ENCODE results near the gene SAMD5. TPM values are rescaled to one million over a fixed set of nuclear protein-coding genes. Genes with fewer than 3 reads are reported as not detected.

The SAMD5 gene
- total RNA-seq, 2 experiments from 2014 or later: not detected

DNA sequence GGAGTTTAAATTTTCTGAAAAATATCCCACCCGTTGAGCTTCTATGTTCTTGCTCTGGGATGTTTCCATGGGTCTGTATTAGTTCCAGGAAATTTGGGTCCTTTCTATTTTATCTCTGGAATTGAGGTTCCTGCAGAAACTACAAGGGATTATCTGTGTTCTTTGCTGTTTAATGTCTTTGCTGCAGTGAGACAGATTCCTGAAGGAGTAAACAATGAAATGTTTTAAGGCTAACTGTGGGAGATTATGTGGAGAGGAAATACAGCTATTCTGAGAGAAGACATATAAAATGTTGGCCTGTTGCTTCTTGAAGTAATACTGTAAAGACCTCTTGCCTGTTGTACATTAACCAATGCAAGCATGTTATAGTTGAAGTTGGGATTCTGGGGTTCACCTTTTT, 43.5 kb downstream of the SAMD5 start:
- H3K36me3 Mint-ChIP-seq (ENCODE audit: low read depth): no peaks in the 10 kb centered on the region
- POLR2A ChIA-PET: no interaction called here

GRCh38 chr6:147553099-147553498, 44.6 kb downstream of the SAMD5 start:
- no peak overlapping the region for H3K27ac Mint-ChIP-seq
- ChIA-PET POLR2A (no interaction called here), CTCF (no interaction called here)
- H3K4me1 Mint-ChIP-seq (ENCODE audit: low read depth): no peaks in the 10 kb centered on the region
- H3K36me3 Mint-ChIP-seq (ENCODE audit: low read depth): no peaks in the 10 kb centered on the region
- no peaks in the 10 kb centered on the region for H3K27me3 Mint-ChIP-seq (ENCODE audit: low read depth)
- H3K4me3 Mint-ChIP-seq: no peak overlapping the region
- DNase-seq (no peak), ATAC-seq (no peak)
- H3K9me3 Mint-ChIP-seq (ENCODE audit: insufficient read depth): no peaks in the 10 kb centered on the region

More for the DNA sequence above, 43.5 kb downstream of the SAMD5 start:
- H3K4me1 Mint-ChIP-seq (ENCODE audit: low read depth): no peaks in the 10 kb centered on the region
- no peaks in the 10 kb centered on the region for H3K27me3 Mint-ChIP-seq (ENCODE audit: low read depth)
- H3K4me3 Mint-ChIP-seq: no peak overlapping the region
- ATAC-seq: no peak
- CTCF ChIA-PET: no interaction called here
- DNase-seq: no peak
- H3K27ac Mint-ChIP-seq: no peak overlapping the region
- no peaks in the 10 kb centered on the region for H3K9me3 Mint-ChIP-seq (ENCODE audit: insufficient read depth)

DNA sequence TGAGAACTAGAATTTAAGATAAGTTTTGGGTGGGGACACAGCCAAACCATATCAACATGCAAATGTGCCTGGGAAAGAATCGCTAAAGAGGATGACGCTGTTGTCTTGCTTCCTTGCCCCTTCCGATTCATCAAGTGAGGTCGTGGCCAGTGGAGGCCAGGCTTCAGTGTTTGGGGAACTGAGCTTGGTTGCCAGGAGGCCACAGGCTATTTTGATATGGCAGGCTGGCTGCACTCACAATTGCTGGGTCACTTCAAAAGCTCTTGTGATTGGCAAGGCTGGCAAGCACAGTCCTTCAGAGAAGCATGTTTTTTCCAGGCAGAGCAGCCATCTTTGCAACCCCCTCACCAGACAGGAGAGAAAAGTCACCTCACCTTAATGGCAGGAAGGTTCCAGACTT, 45.8 kb downstream of the SAMD5 start:
- no peaks in the 10 kb centered on the region for H3K36me3 Mint-ChIP-seq (ENCODE audit: low read depth)
- H3K4me1 Mint-ChIP-seq (ENCODE audit: low read depth): no peaks in the 10 kb centered on the region
- H3K9me3 Mint-ChIP-seq (ENCODE audit: insufficient read depth): no peaks in the 10 kb centered on the region
- no peak overlapping the region for H3K27ac Mint-ChIP-seq
- ChIA-PET POLR2A (no interaction called here), CTCF (no interaction called here)
- H3K27me3 Mint-ChIP-seq (ENCODE audit: low read depth): no peaks in the 10 kb centered on the region
- H3K4me3 Mint-ChIP-seq: no peak overlapping the region
- DNase-seq (no peak), ATAC-seq (no peak)

DNA sequence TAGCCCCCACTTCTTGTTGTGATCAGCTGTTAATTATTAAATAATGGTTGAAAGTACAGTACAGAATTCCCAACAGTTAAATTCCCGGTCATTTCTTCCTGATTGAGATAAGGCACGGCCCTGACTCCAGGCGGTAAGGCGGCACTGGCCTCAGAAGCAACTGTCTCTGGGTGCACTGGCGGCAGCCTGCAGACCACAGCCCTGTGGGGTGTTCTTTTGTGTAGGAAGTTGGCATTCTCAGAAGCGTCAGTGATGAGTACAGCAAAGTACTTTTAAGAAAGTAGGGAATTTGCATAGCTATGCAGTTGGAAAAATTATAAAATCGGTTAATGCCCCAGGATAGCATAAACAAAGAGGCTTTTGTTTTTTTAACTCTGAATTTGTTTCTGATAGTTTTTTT, 50.5 kb downstream of the SAMD5 start:
- DNase-seq: no peak
- no peak overlapping the region for H3K4me3 Mint-ChIP-seq
- ATAC-seq: no peak
- H3K9me3 Mint-ChIP-seq (ENCODE audit: insufficient read depth): no peaks in the 10 kb centered on the region
- ChIA-PET CTCF (no interaction called here), POLR2A (no interaction called here)
- H3K27ac Mint-ChIP-seq: no peak overlapping the region
- no peaks in the 10 kb centered on the region for H3K4me1 Mint-ChIP-seq (ENCODE audit: low read depth)
- H3K27me3 Mint-ChIP-seq (ENCODE audit: low read depth): no peaks in the 10 kb centered on the region
- H3K36me3 Mint-ChIP-seq (ENCODE audit: low read depth): no peaks in the 10 kb centered on the region

DNA sequence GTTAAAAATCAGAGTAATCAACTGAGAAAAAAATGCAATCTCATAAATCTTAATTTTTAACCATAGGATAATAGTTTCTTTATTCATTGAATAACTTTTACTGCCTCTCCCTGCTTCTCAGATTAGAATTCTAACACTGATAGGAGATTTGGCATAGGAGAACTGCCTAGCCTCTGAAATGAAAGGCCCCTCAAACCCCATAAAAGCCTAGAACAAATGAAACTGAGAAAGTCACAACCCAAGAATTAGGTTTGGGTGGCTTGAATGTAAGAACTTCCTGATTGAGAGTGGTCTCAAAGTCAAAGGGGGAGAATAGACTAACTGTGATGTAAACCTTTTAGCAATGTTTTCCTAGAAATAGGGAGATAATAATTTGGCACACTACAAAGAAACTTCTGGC, 52.2 kb downstream of the SAMD5 start:
- Mint-ChIP-seq H3K36me3 (ENCODE audit: low read depth) (no peaks in the 10 kb centered on the region), H3K4me1 (ENCODE audit: low read depth) (no peaks in the 10 kb centered on the region), H3K27me3 (ENCODE audit: low read depth) (no peaks in the 10 kb centered on the region), H3K4me3 (no peak overlapping the region), H3K27ac (no peak overlapping the region), H3K9me3 (ENCODE audit: insufficient read depth) (no peaks in the 10 kb centered on the region)
- CTCF ChIA-PET: no interaction called here
- no peak for DNase-seq
- ATAC-seq: no peak
- POLR2A ChIA-PET: no interaction called here

- H3K36me3 Mint-ChIP-seq (ENCODE audit: low read depth): no peaks in the 10 kb centered on the region
- no peaks in the 10 kb centered on the region for H3K9me3 Mint-ChIP-seq (ENCODE audit: insufficient read depth)
- H3K4me3 Mint-ChIP-seq: no peak overlapping the region
- no peak overlapping the region for H3K27ac Mint-ChIP-seq
- no peaks in the 10 kb centered on the region for H3K4me1 Mint-ChIP-seq (ENCODE audit: low read depth)
- no peak for ATAC-seq
- ChIA-PET CTCF (no interaction called here), POLR2A (no interaction called here)
- no peaks in the 10 kb centered on the region for H3K27me3 Mint-ChIP-seq (ENCODE audit: low read depth)
- no peak for DNase-seq
These were observed 53.2 kb downstream of the SAMD5 start for GRCh38 chr6:147561726-147562125.

DNA sequence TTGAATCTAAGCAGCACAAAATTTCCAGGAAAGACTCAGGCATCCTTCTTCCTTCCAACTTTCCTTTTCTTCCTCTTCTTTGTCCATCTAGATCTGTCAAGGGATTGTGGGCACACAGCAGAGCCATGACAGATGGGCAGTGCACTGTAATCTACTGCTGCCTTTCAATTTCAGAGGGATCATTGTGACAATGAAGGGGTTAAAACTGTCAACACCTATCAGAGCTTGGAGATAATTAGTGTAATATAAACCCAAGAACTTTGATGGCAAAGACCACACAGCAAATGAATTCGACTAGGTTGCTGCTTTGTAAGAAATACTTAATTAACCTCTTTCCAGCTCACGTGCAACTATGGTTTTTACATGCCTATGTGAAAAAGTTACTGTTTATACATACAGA, 55.0 kb downstream of the SAMD5 start:
- H3K4me3 Mint-ChIP-seq: no peak overlapping the region
- ChIA-PET POLR2A (no interaction called here), CTCF (no interaction called here)
- no peaks in the 10 kb centered on the region for H3K27me3 Mint-ChIP-seq (ENCODE audit: low read depth)
- H3K4me1 Mint-ChIP-seq (ENCODE audit: low read depth): no peaks in the 10 kb centered on the region
- no peak overlapping the region for H3K27ac Mint-ChIP-seq
- ATAC-seq: no peak
- H3K9me3 Mint-ChIP-seq (ENCODE audit: insufficient read depth): no peaks in the 10 kb centered on the region
- no peaks in the 10 kb centered on the region for H3K36me3 Mint-ChIP-seq (ENCODE audit: low read depth)
- DNase-seq: no peak

DNA sequence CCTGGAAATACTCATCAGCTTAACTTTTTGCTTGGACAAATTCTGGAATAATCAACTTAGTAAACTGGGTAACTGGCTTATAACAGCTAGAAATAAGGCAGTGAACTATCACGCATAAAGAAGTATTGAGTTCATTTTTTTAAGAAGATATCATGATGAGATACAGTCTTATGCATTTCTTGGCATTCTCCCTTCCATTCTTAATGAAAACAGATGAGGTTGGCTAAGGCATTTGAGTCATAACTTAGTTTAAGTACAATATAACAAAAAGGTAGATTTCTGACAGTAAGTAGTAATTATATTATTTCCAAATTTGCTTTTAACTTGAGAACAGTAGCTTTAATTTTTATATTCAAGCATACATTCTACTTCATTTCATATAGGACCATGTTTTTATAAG, 56.1 kb downstream of the SAMD5 start:
- ChIA-PET POLR2A (no interaction called here), CTCF (no interaction called here)
- H3K27ac Mint-ChIP-seq: no peak overlapping the region
- H3K36me3 Mint-ChIP-seq (ENCODE audit: low read depth): no peaks in the 10 kb centered on the region
- H3K9me3 Mint-ChIP-seq (ENCODE audit: insufficient read depth): no peaks in the 10 kb centered on the region
- no peaks in the 10 kb centered on the region for H3K4me1 Mint-ChIP-seq (ENCODE audit: low read depth)
- ATAC-seq: no peak
- H3K27me3 Mint-ChIP-seq (ENCODE audit: low read depth): no peaks in the 10 kb centered on the region
- no peak overlapping the region for H3K4me3 Mint-ChIP-seq
- no peak for DNase-seq

DNA sequence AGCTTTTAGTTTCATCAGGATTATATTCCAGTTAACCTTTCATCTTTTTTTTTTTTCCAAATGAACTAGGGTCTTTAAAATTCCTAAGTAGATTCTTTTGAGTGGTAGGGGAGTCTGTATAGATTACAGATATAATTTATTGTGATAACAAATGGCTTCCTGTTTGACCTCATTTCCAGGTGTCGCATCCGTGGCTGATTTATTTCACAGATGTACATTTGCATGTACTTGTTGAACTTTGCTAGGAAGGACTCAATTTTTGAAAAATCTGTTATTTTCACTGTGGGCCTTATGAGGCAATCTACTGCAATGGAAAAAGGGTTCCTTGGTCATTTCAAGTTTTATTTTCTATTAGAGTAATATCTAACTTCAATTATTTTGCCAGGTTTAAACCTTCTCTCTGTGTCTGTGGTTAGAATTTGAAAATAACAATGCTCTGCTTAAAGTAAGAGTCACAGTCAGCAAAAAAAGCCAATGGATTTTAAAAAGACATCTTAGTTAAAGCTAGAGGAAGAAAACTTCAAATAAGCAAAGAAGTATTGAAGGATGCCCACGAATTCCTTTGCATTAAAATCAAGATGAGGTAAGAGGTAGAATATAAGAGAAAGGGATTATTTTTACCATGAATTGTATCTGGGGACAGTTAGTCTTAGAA, 57.9 kb downstream of the SAMD5 start:
- no peak overlapping the region for H3K4me3 Mint-ChIP-seq
- H3K27ac Mint-ChIP-seq: no peak overlapping the region
- ChIA-PET POLR2A (no interaction called here), CTCF (interaction anchor here (0.6 kb wide), 1 partner anchor 174 kb away, joined by 3 read pairs; no protein-coding TSS in a partner anchor)
- no peaks in the 10 kb centered on the region for H3K27me3 Mint-ChIP-seq (ENCODE audit: low read depth)
- DNase-seq (no peak), ATAC-seq (no peak)
- no peaks in the 10 kb centered on the region for H3K4me1 Mint-ChIP-seq (ENCODE audit: low read depth)
- no peaks in the 10 kb centered on the region for H3K36me3 Mint-ChIP-seq (ENCODE audit: low read depth)
- no peaks in the 10 kb centered on the region for H3K9me3 Mint-ChIP-seq (ENCODE audit: insufficient read depth)

DNA sequence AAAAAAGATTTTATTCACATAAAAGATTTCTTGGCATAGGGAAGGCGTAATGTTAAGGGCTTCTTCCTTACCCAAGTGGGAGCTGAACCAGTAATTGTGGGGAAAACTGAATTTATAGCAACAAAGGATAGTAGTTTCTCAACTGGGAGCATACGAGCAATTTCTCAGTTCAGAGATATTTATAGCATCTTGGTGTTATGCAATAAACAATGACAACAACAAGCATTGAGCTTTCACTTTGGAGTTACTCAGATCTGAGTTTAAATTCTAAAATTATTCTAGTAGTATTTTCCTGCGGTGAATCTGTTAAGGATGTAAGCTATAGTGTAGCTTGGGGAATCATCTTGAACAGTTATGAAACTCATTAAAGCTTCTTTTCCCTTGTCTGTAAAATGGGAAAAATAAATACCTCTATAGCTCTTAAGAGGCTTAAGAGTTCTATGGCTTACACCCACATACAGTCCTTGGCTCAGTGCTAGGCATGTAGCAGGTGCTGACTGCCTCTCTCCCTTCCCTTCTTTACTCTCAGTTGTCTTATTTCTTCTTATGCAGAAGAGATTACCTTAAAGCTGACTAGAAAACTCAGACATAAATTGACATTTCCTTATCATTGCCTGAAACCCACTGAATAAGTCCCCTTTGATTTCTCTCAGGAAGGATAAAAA, 58.8 kb downstream of the SAMD5 start:
- Mint-ChIP-seq H3K27ac (no peak overlapping the region), H3K4me1 (ENCODE audit: low read depth) (no peaks in the 10 kb centered on the region), H3K36me3 (ENCODE audit: low read depth) (no peaks in the 10 kb centered on the region), H3K9me3 (ENCODE audit: insufficient read depth) (no peaks in the 10 kb centered on the region), H3K27me3 (ENCODE audit: low read depth) (no peaks in the 10 kb centered on the region), H3K4me3 (no peak overlapping the region)
- ChIA-PET CTCF (no interaction called here), POLR2A (no interaction called here)
- ATAC-seq: no peak
- DNase-seq: no peak

DNA sequence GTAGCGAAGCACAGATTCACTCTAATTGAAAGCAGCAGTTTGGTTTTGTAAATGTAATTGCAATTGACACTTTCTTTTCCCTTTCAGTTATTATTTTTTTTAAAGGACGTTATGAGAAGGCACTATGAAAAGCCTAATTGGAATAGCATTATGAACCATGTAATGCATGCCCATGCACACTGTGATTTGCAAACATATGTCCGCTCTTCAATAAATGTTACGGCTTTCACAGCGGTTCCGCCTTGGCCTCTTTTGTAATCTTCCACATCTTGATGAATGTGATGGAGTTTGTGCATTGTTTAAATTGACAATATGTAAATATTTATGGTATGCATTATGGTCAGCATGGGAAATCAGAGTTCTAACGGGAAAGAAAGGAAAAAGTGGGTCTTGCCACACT, 61.3 kb downstream of the SAMD5 start:
- no peak overlapping the region for H3K4me3 Mint-ChIP-seq
- H3K4me1 Mint-ChIP-seq (ENCODE audit: low read depth): no peaks in the 10 kb centered on the region
- no peak for DNase-seq
- CTCF ChIA-PET: no interaction called here
- H3K36me3 Mint-ChIP-seq (ENCODE audit: low read depth): no peaks in the 10 kb centered on the region
- H3K9me3 Mint-ChIP-seq (ENCODE audit: insufficient read depth): no peaks in the 10 kb centered on the region
- H3K27ac Mint-ChIP-seq: no peak overlapping the region
- POLR2A ChIA-PET: no interaction called here
- no peaks in the 10 kb centered on the region for H3K27me3 Mint-ChIP-seq (ENCODE audit: low read depth)
- no peak for ATAC-seq

DNA sequence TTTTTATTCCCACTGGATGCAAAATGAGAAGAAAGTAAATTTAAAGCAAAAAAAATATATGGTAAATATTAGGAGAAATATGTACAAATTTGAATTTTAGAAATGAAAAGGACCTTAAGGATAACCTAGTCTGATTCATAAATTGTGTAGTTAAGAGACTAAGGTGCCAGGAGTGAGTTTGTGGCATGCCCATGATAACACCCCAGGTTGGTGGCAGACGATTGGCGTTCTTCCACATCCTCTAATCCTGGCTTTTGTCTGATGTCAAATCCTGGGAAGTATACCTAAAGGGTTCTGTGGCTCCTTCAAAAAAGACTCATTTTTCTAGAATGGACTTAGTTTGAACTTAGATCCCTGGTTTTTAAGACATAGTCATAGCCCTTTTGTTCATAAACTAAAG, 62.2 kb downstream of the SAMD5 start:
- Mint-ChIP-seq H3K27me3 (ENCODE audit: low read depth) (no peaks in the 10 kb centered on the region), H3K27ac (no peak overlapping the region), H3K4me3 (no peak overlapping the region), H3K4me1 (ENCODE audit: low read depth) (no peaks in the 10 kb centered on the region), H3K36me3 (ENCODE audit: low read depth) (no peaks in the 10 kb centered on the region), H3K9me3 (ENCODE audit: insufficient read depth) (no peaks in the 10 kb centered on the region)
- DNase-seq: no peak
- ATAC-seq: no peak
- ChIA-PET POLR2A (no interaction called here), CTCF (no interaction called here)

DNA sequence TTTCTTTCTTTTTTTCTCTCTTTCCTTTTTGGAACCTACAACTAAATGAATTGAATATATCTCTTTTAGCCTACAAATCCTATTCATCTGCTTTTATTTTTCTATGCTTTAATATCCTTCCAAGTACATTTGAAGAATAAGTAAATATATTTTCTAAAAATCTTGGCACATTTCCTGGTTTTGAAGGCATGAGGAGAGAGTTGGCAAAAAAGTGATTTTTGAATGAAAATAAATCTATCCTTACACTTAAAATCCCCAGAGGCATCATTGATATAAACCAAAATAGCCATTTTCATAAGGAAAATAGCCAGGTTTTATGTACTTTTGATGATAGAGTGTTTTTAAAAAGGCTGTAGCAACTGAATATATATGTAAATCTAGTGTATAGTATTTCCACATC, 69.0 kb downstream of the SAMD5 start:
- H3K9me3 Mint-ChIP-seq (ENCODE audit: insufficient read depth): no peaks in the 10 kb centered on the region
- no peak overlapping the region for H3K27ac Mint-ChIP-seq
- H3K4me3 Mint-ChIP-seq: no peak overlapping the region
- ChIA-PET CTCF (no interaction called here), POLR2A (no interaction called here)
- no peak for DNase-seq
- H3K27me3 Mint-ChIP-seq (ENCODE audit: low read depth): no peaks in the 10 kb centered on the region
- H3K4me1 Mint-ChIP-seq (ENCODE audit: low read depth): no peaks in the 10 kb centered on the region
- H3K36me3 Mint-ChIP-seq (ENCODE audit: low read depth): no peaks in the 10 kb centered on the region
- no peak for ATAC-seq
